HL-60 (cell line): ENCODE data around the gene DDR1.
"Not testable (repeated sequence)": the region's sequence is repeated elsewhere in the genome, so short reads cannot be mapped to it uniquely, and the experiment has no call there.

Experiments
- GABPA ChIP-seq: IDR thresholded peaks from 2 replicates; pipeline ENCODE4 v1.6.1; 2012; ENCODE audit warnings: low read depth
- POLR2AphosphoS5 ChIP-seq: IDR thresholded peaks from 2 replicates; pipeline ENCODE4 v1.6.1; 2012; ENCODE audit warnings: low read depth
- TF ChIP-seq, protein P1 (sequence below): IDR thresholded peaks from one replicate; pipeline ENCODE4 v1.5.1; 2011; ENCODE audit warnings: low read length, control low read depth, inconsistent platforms; ENCODE audit not compliant: insufficient read depth
- TF ChIP-seq, protein P2 (sequence below): IDR thresholded peaks from 2 replicates; pipeline ENCODE4 v1.6.1; 2012; ENCODE audit warnings: low read depth; ENCODE audit not compliant: insufficient replicate concordance

DNA sequence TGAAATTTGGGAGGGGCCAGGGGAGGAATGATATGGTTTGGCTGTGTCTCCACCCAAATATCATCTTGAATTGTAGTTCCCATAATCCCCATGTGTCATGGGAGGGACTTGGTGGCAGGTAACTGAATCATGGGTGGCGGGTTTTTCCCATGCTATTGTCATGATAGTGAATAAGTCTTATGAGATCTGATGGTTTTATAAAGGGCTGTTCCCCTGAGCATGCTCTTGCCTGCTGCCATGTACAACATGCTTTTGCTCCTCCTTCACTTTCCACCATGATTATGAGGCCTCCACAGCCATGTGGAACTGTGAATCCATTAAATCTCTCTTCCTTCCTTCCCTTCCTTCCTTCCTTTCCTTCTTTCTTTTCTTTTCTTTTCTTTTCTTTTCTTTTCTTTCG, 31.9 kb upstream of the DDR1 start:
- TF ChIP-seq, protein P1, sequence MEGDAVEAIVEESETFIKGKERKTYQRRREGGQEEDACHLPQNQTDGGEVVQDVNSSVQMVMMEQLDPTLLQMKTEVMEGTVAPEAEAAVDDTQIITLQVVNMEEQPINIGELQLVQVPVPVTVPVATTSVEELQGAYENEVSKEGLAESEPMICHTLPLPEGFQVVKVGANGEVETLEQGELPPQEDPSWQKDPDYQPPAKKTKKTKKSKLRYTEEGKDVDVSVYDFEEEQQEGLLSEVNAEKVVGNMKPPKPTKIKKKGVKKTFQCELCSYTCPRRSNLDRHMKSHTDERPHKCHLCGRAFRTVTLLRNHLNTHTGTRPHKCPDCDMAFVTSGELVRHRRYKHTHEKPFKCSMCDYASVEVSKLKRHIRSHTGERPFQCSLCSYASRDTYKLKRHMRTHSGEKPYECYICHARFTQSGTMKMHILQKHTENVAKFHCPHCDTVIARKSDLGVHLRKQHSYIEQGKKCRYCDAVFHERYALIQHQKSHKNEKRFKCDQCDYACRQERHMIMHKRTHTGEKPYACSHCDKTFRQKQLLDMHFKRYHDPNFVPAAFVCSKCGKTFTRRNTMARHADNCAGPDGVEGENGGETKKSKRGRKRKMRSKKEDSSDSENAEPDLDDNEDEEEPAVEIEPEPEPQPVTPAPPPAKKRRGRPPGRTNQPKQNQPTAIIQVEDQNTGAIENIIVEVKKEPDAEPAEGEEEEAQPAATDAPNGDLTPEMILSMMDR, result not testable (repeated sequence)
- TF ChIP-seq, protein P2, sequence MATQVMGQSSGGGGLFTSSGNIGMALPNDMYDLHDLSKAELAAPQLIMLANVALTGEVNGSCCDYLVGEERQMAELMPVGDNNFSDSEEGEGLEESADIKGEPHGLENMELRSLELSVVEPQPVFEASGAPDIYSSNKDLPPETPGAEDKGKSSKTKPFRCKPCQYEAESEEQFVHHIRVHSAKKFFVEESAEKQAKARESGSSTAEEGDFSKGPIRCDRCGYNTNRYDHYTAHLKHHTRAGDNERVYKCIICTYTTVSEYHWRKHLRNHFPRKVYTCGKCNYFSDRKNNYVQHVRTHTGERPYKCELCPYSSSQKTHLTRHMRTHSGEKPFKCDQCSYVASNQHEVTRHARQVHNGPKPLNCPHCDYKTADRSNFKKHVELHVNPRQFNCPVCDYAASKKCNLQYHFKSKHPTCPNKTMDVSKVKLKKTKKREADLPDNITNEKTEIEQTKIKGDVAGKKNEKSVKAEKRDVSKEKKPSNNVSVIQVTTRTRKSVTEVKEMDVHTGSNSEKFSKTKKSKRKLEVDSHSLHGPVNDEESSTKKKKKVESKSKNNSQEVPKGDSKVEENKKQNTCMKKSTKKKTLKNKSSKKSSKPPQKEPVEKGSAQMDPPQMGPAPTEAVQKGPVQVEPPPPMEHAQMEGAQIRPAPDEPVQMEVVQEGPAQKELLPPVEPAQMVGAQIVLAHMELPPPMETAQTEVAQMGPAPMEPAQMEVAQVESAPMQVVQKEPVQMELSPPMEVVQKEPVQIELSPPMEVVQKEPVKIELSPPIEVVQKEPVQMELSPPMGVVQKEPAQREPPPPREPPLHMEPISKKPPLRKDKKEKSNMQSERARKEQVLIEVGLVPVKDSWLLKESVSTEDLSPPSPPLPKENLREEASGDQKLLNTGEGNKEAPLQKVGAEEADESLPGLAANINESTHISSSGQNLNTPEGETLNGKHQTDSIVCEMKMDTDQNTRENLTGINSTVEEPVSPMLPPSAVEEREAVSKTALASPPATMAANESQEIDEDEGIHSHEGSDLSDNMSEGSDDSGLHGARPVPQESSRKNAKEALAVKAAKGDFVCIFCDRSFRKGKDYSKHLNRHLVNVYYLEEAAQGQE, result not testable (repeated sequence)
- not testable (repeated sequence) for TF ChIP-seq POLR2AphosphoS5, GABPA
